Keratinocyte (primary cell): Measurements from ENCODE around the gene LAMB4. TPM values are rescaled to one million over a fixed set of nuclear protein-coding genes. Genes with fewer than 3 reads are reported as not detected.

ENCODE experiments used
- DNase-seq: peaks from one replicate; pipeline ENCODE4 v3.0.0-alpha.2; 2011; ENCODE audit warnings: low read depth, missing footprints, low spot score
- FAIRE-seq: peaks from 2 replicates; lab custom pipeline; 2011; peaks lifted over from hg19 to GRCh38; lab: Jason Lieb, UNC
- H2AFZ ChIP-seq: 2 replicates; pipeline ENCODE4 v1.6.0; 2012; ENCODE audit warnings: low read length, control low read depth, inconsistent platforms; ENCODE audit not compliant: control insufficient read depth
- H3K27ac ChIP-seq: 2 replicates; pipeline ENCODE4 v1.5.1; 2011; ENCODE audit warnings: low read length; ENCODE audit not compliant: control insufficient read depth, insufficient read depth
- H3K27me3 ChIP-seq: 3 replicates; pipeline ENCODE4 v1.6.0; 2011; ENCODE audit warnings: low read length; ENCODE audit not compliant: control insufficient read depth, insufficient read depth; ENCODE audit errors: extremely low read depth
- H3K36me3 ChIP-seq, 2 experiments: 2 replicates in 1 of 2; 3 replicates in 1 of 2; pipeline ENCODE4 v1.5.1; 2011; ENCODE audit warnings: low read length in 2 of 2, mild to moderate bottlenecking in 1 of 2; ENCODE audit not compliant: control insufficient read depth in 2 of 2, insufficient read depth in 2 of 2; ENCODE audit errors: extremely low read depth in 1 of 2
- H3K4me1 ChIP-seq: 3 replicates; pipeline ENCODE4 v1.5.1; 2011; ENCODE audit warnings: low read length; ENCODE audit not compliant: control insufficient read depth, insufficient read depth; ENCODE audit errors: extremely low read depth
- H3K4me2 ChIP-seq: 3 replicates; pipeline ENCODE4 v1.6.0; 2011; ENCODE audit warnings: low read depth, low read length; ENCODE audit not compliant: control insufficient read depth, insufficient read depth; ENCODE audit errors: extremely low read depth
- H3K4me3 ChIP-seq, 3 experiments: fragments of 200-600 bp in 1 of 3; sonication (generic) in 1 of 3; 2 replicates in 2 of 3; 3 replicates in 1 of 3; pipeline ENCODE4 v1.5.1; 2011 to 2016; ENCODE audit warnings: low read length in 3 of 3, mild to moderate bottlenecking in 3 of 3, control low read depth in 2 of 3, inconsistent platforms in 1 of 3, low read depth in 1 of 3, mixed read lengths in 1 of 3, mixed run types in 1 of 3, moderate library complexity in 1 of 3; ENCODE audit not compliant: control insufficient read depth in 2 of 3, insufficient read depth in 2 of 3; ENCODE audit errors: extremely low read depth in 1 of 3
- H3K79me2 ChIP-seq: 2 replicates; pipeline ENCODE4 v1.6.0; 2012; ENCODE audit warnings: low read length; ENCODE audit not compliant: control insufficient read depth, insufficient read depth
- H3K9ac ChIP-seq: 3 replicates; pipeline ENCODE4 v1.6.0; 2011; ENCODE audit warnings: low read length; ENCODE audit not compliant: control insufficient read depth, insufficient read depth; ENCODE audit errors: extremely low read depth
- H3K9me1 ChIP-seq: 3 replicates; pipeline ENCODE4 v1.6.0; 2011; ENCODE audit warnings: low read length; ENCODE audit not compliant: control insufficient read depth, insufficient read depth; ENCODE audit errors: extremely low read depth
- H3K9me3 ChIP-seq: 2 replicates; pipeline ENCODE4 v1.5.1; 2012; ENCODE audit warnings: low read depth, low read length; ENCODE audit not compliant: control insufficient read depth
- H4K20me1 ChIP-seq: 3 replicates; pipeline ENCODE4 v1.6.0; 2011; ENCODE audit warnings: low read length; ENCODE audit not compliant: control insufficient read depth, insufficient read depth; ENCODE audit errors: extremely low read depth
- EZH2 ChIP-seq: IDR thresholded peaks from one replicate; pipeline ENCODE4 v1.6.1; 2012; ENCODE audit warnings: inconsistent platforms, mild to moderate bottlenecking, low read length, moderate library complexity
- dilution Hi-C: fragments of 300-500 bp; cut with MboI; formaldehyde crosslinking; loops from one replicate; pipeline ENCODE4 v1.7.0; 2020; ENCODE audit warnings: low sequenced_read_pairs; ENCODE audit not compliant: extremely low pct_ligation_motif_present
- polyA plus RNA-seq, 5 experiments: library from polyadenylated mRNA; depleted of rRNA in 3 of 5; stranded (reverse) in 3 of 5; stranded (forward) in 1 of 5; unstranded in 1 of 5; fragments of >200 nt; gene quantifications; 1 replicate in 1 of 5; 2 replicates in 3 of 5; 3 replicates in 1 of 5; pipeline versions ENCODE4 v1.2.1 to v1.2.3, GENCODE V29; 2011 to 2012; ENCODE audit warnings: missing spikeins in 2 of 5, low read depth in 1 of 5, low replicate concordance in 1 of 5
- TF ChIP-seq, protein P1 (sequence below), 3 experiments: IDR thresholded peaks in 1 of 3; conservative IDR thresholded peaks in 1 of 3; optimal IDR thresholded peaks in 1 of 3; 2 replicates in 2 of 3; 3 replicates in 1 of 3; pipeline versions ENCODE3 to v1.5.1; 2011; ENCODE audit warnings: low read length in 3 of 3, mild to moderate bottlenecking in 3 of 3, moderate library complexity in 2 of 3, control low read depth in 1 of 3, inconsistent platforms in 1 of 3; ENCODE audit not compliant: insufficient read depth in 2 of 3; ENCODE audit errors: extremely low read depth in 1 of 3

LAMB4 gene
- polyA plus RNA-seq, 1 donor (not counting 4 experiments of a cell fraction or from before 2014, with no cell fraction given): 3.7 TPM

DNA sequence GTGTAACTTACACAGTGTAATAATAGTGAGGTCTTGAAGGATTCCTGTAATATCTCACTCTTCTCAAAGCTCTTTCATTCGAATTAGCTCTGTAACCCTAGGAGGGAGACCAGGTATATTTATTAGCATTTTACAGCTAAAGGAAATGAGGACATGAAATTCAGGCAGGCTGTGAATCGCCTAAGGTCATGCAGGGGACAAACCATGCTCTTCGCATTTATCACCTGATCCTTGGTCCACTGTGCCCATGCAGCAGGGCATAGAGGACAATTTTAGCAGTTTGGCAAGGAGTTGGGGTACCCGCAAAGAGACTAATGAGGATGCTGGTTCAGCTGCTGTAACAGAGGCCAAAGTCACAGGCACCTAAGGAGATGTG, 112.4 kb downstream of the LAMB4 start:
- Histone ChIP-seq H3K9me3 (no peaks in the 10 kb centered on the region), H3K9me1 (no peaks in the 10 kb centered on the region), H3K27me3 (no peaks in the 10 kb centered on the region), H3K27ac (no peak overlapping the region), H4K20me1 (no peaks in the 10 kb centered on the region), H3K4me3 (no peak overlapping the region), H3K36me3 (no peaks in the 10 kb centered on the region), H3K9ac (no peak overlapping the region), H3K4me2 (no peak overlapping the region), H3K79me2 (no peaks in the 10 kb centered on the region), H2AFZ (no peak overlapping the region), H3K4me1 (peaks cover 24% of the 10 kb centered on the region)
- FAIRE-seq: no peak
- DNase-seq: no peak
- dilution Hi-C loops: no loop called here
- no peak for TF ChIP-seq EZH2
- TF ChIP-seq, protein P1, sequence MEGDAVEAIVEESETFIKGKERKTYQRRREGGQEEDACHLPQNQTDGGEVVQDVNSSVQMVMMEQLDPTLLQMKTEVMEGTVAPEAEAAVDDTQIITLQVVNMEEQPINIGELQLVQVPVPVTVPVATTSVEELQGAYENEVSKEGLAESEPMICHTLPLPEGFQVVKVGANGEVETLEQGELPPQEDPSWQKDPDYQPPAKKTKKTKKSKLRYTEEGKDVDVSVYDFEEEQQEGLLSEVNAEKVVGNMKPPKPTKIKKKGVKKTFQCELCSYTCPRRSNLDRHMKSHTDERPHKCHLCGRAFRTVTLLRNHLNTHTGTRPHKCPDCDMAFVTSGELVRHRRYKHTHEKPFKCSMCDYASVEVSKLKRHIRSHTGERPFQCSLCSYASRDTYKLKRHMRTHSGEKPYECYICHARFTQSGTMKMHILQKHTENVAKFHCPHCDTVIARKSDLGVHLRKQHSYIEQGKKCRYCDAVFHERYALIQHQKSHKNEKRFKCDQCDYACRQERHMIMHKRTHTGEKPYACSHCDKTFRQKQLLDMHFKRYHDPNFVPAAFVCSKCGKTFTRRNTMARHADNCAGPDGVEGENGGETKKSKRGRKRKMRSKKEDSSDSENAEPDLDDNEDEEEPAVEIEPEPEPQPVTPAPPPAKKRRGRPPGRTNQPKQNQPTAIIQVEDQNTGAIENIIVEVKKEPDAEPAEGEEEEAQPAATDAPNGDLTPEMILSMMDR (optimal IDR thresholded peaks at IDR 0.05 in 1 of 3, IDR thresholded peaks at IDR 0.05 in 1 of 3, conservative IDR thresholded peaks at IDR 0.05 in 1 of 3; ENCODE audit: extremely low read depth in 1 of 3, insufficient read depth in 2 of 3, low read length in 3 of 3): no peak

GRCh38 chr7:108016841-108017775, 113.1 kb downstream of the LAMB4 start:
- Histone ChIP-seq H3K79me2 (no peaks in the 10 kb centered on the region), H3K27ac (no peak overlapping the region), H3K4me1 (peaks cover 27% of the 10 kb centered on the region), H3K9ac (no peak overlapping the region), H4K20me1 (no peaks in the 10 kb centered on the region), H3K9me3 (no peaks in the 10 kb centered on the region), H3K4me3 (no peak overlapping the region), H3K4me2 (no peak overlapping the region), H2AFZ (no peak overlapping the region), H3K9me1 (no peaks in the 10 kb centered on the region), H3K27me3 (no peaks in the 10 kb centered on the region), H3K36me3 (no peaks in the 10 kb centered on the region)
- FAIRE-seq (peak; percentile 62), DNase-seq (peak; percentile 71)
- dilution Hi-C loops: no loop called here
- no peak for TF ChIP-seq EZH2
- TF ChIP-seq, protein P1 (optimal IDR thresholded peaks at IDR 0.05 in 1 of 3, IDR thresholded peaks at IDR 0.05 in 1 of 3, conservative IDR thresholded peaks at IDR 0.05 in 1 of 3; ENCODE audit: extremely low read depth in 1 of 3, insufficient read depth in 2 of 3, low read length in 3 of 3): peak; percentile 47 to 68 (median 65)
